Stimulated activated naive CD8-positive, alpha-beta T cell treated with anti-CD3 and anti-CD28 coated beads, Interleukin-15, amount 100 ng/mL, for 72 hours (primary cell): Measurements from ENCODE around the gene P2RY13.
A peak's percentile ranks its signal among the peaks of the same experiment; 100 is the strongest.

Experiments used
- ATAC-seq: fragments of 150-1000 bp; cut with Tn5 transposase; 2 replicates; pipeline ENCODE4 v1.10.0; 2021; ENCODE audit warnings: mild to moderate bottlenecking, moderate library complexity
- DNase-seq, 2 donors: peaks; one replicate each; pipeline ENCODE4 v3.0.0; 2021 to 2022
- H3K27ac Mint-ChIP-seq, 2 donors: one replicate each; pipeline ENCODE4 v1.8.0; 2022; ENCODE audit warnings: mild to moderate bottlenecking in 2 of 2, mixed read lengths in 2 of 2, moderate library complexity in 2 of 2
- H3K27me3 Mint-ChIP-seq: one replicate; pipeline ENCODE4 v1.8.0; 2022; ENCODE audit warnings: mixed read lengths
- H3K4me1 Mint-ChIP-seq: one replicate; pipeline ENCODE4 v1.8.0; 2022; ENCODE audit warnings: mild to moderate bottlenecking, mixed read lengths
- H3K4me3 Mint-ChIP-seq, 2 donors: one replicate each; pipeline ENCODE4 v1.8.0; 2022; ENCODE audit warnings: mild to moderate bottlenecking in 2 of 2, mixed read lengths in 2 of 2, moderate library complexity in 1 of 2
- H3K9me3 Mint-ChIP-seq, 2 donors: one replicate each; pipeline ENCODE4 v1.8.0; 2022; ENCODE audit warnings: mixed read lengths in 2 of 2

The P2RY13 gene

DNA sequence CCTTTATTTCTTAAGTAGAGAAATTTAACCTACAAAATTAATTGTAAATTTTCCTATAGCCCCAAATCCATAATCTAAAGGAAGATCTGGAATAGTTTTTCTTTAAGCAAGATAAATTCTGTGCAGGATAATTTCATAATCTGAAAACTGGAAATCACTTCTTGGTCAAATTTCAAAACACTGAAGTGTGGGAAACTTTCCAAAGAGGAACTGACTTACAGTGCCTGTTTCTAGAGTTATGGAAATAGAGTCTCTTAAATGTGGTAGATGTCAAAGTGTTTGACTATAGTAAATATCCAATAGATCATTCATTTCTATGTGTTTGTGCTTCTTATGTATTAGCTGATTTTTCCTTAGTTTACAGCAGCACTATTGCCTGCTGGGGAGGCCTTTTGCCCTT is 1.6 kb upstream of the P2RY13 start:
- ATAC-seq (no peak), DNase-seq (no peak)
- Mint-ChIP-seq H3K9me3 (no peaks in the 10 kb centered on the region), H3K27me3 (peaks cover 26% of the 10 kb centered on the region), H3K4me3 (no peak overlapping the region), H3K27ac (no peak overlapping the region), H3K4me1 (peaks cover 9% of the 10 kb centered on the region)

DNA sequence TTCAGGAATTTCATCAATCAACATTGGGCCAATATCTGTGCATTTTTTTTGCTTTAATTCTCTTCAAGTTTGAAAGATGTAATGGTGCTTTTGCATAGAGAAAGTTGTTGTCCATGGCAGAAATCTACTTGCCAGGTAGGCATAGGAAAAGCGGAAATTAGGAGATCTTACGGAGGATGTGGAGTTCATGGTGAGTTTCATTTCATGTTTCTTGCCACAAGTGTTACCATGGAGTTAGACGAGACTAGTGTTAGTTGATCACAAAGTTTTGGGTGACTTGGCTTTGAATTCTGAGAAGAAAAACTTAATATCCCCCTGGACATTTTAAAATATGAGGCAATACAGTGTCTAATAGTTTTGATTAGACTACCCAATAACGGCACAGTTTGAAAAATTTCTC is 1.0 kb upstream of the P2RY13 start:
- H3K27ac Mint-ChIP-seq: no peak overlapping the region
- H3K27me3 Mint-ChIP-seq: peaks cover 27% of the 10 kb centered on the region
- DNase-seq (no peak), ATAC-seq (no peak)
- no peak overlapping the region for H3K4me3 Mint-ChIP-seq
- peaks cover 9% of the 10 kb centered on the region for H3K4me1 Mint-ChIP-seq
- H3K9me3 Mint-ChIP-seq: no peaks in the 10 kb centered on the region

DNA sequence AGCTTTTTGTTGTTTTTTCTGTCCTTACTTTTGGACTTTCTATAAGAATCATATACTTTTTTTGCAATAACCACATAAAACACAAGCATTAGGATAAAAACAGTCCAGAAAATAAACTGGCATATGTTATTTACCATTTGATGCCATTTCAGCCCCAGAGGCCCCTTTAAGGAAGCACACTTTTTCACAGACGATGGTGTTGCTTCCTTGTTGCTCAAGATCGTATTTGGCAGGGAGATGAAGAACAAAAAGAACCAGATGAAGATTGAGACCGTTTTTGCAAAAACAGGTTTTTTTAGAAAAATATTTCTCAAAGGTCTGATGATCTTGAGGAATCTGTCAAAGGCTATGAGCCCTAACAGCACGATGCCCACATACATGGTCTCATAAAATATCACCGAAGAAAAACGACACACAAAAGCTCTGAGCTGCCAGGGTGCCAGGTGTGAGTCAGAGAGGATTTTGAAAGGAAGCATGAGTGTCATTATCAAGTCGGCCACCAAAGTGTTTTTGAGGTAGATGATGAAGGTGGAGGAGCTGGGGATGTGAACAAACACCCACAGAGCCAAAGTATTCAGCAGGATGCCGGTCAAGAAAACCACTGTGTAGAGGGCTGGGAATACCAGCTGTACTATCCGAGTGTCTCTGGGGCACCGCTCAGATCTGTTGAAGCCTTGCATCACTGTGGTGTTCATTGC is 902 bp downstream of the P2RY13 start:
- H3K27me3 Mint-ChIP-seq: peaks cover 33% of the 10 kb centered on the region
- H3K27ac Mint-ChIP-seq: peak overlapping the region in 1 of 2 donors; percentile 27
- ATAC-seq (peak; percentile 84), DNase-seq (peak; percentile 22 to 33)
- H3K9me3 Mint-ChIP-seq: no peaks in the 10 kb centered on the region
- H3K4me3 Mint-ChIP-seq: peak overlapping the region; percentile 27 to 59
- H3K4me1 Mint-ChIP-seq: peaks cover 9% of the 10 kb centered on the region

DNA sequence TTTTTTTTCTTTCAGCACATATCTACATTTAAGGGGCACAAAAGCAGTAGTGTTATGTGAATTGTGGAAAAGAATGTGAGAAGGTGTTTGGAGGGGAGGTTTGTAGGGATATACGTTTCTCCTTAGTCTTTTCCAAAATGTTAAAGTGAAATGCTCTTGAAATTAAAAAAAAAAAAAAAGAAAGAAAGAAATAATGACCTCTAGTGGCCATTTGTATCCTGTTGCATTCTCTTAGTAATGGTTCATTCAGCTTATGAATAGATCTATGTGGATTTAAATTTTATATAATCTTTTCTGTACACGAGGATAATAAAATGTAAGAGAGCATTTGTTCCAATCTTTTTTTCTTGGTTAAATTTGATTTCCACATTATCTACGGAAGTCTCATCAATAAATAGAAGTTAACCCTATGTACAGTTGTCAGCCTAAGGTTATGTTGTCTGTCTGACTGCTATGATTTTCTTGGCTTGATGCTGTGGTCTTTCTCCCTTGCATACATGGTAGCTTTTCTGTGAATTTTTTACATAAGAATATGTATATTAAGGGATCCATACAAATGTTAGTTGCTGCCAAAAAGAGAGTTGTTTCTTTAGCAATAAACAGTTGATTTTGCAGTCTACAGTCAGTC is 1.7 kb downstream of the P2RY13 start:
- Mint-ChIP-seq H3K4me1 (peaks cover 9% of the 10 kb centered on the region), H3K27ac (no peak overlapping the region), H3K27me3 (peaks cover 32% of the 10 kb centered on the region), H3K9me3 (peaks cover 0 to 4% of the 10 kb centered on the region in 2 donors), H3K4me3 (no peak overlapping the region)
- DNase-seq (no peak), ATAC-seq (no peak)

DNA sequence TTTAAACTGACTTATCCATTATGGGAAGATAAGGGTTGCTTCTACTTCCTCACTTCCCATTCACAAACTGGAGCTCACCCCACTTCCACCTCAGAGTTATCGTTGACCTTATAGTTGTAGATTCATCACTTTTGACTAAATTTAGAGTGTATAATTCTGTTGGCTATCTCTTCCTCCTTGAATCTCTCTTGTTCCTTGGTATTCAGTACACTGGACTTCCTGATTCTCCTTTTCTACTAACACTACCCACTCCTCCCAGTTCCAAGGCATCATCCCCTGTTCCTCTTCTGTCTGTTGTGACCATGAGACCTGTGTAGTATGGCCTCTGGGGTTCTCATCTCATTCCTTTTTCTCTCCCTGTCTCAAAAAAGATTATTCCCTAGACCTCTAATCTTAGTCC is 6.8 kb downstream of the P2RY13 start:
- ATAC-seq (no peak), DNase-seq (no peak)
- Mint-ChIP-seq H3K9me3 (peaks cover 0 to 4% of the 10 kb centered on the region in 2 donors), H3K4me1 (peaks cover 6% of the 10 kb centered on the region), H3K27me3 (peaks cover 18% of the 10 kb centered on the region), H3K4me3 (no peak overlapping the region), H3K27ac (peak overlapping the region in 1 of 2 donors; percentile 2)

DNA sequence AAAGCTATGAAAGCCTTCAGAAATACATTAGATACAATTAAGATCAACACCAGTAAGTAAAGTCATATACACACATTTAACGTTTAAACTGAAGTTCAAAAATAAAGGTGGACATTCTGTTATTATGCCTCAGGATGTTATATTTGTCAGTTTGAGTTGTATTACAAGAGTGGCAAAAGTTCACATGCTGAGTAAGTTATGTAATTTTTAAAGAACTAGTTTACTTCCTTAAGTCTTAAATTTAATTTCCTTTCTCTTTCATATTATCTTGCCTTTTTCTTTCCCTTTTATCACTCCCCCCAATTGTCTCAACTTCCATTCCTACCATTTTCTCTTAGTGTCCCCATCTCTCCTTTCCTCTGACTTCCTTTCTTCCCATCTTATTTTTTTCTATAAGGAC is 7.8 kb downstream of the P2RY13 start:
- DNase-seq (no peak), ATAC-seq (no peak)
- peaks cover 10% of the 10 kb centered on the region for H3K4me1 Mint-ChIP-seq
- peaks cover 17% of the 10 kb centered on the region for H3K27me3 Mint-ChIP-seq
- H3K9me3 Mint-ChIP-seq: peaks cover 0 to 4% of the 10 kb centered on the region in 2 donors
- no peak overlapping the region for H3K4me3 Mint-ChIP-seq
- H3K27ac Mint-ChIP-seq: no peak overlapping the region

DNA sequence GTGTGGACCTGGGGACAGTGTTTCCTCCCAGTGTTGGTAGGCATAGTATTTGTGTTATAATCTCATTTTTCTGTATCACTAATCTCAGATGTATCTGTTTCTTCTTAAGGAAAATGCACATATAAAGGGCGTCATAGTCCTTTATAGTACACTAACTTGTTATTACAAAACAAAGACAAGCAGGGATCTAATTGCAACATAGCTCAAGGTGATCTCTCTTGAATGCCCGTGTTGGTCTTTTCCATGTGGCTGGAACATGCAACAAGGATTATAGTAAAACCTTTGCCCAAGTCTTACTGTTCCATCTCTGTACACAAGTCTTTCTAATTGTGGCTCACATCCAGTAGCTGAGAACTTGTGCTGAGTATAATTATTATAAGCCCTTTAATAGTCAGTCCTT is 9.2 kb downstream of the P2RY13 start:
- peaks cover 13% of the 10 kb centered on the region for H3K27me3 Mint-ChIP-seq
- no peak for ATAC-seq
- peaks cover 0 to 4% of the 10 kb centered on the region in 2 donors for H3K9me3 Mint-ChIP-seq
- H3K27ac Mint-ChIP-seq: no peak overlapping the region
- peaks cover 11% of the 10 kb centered on the region for H3K4me1 Mint-ChIP-seq
- no peak overlapping the region for H3K4me3 Mint-ChIP-seq
- DNase-seq: no peak

DNA sequence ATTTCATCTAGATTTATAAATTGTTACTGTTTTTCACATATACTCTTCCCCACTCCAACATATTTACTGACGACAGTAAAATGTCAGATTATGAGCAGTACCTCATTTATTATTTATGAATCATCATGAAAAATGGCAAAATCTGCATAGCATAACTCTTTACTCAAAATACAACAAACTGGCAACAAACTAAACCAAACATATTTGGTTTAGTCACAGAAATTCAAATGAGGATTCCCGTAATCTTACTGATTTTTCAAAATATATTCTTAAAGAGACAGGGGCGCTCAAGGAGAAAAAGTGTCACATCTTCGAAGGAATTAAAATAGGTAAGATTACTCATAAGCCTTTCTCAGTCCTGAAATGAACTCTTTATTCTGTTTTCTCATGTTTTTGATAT is 9.7 kb downstream of the P2RY13 start:
- Mint-ChIP-seq H3K9me3 (peaks cover 0 to 4% of the 10 kb centered on the region in 2 donors), H3K27me3 (peaks cover 17% of the 10 kb centered on the region), H3K4me1 (peaks cover 11% of the 10 kb centered on the region), H3K27ac (no peak overlapping the region), H3K4me3 (no peak overlapping the region)
- DNase-seq: no peak
- ATAC-seq: no peak

DNA sequence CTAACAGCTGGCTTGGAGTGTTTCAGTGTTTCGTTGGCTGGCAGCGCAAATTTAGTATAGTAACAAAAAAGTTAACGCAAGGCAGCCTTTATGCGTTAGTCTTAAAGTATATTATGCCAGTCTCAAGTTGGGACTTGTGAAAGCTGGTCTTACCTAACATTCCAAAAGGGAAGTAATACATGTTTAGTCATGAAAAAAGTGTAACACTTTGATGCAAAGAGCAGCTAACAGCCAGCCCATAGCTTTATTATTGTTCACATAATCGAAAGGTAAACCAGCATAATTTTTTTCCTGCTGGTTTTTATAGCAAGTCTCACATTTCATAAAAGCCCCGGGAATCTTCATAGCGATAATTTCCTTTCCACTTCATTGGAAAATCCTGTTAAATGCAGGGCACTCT is 10.4 kb downstream of the P2RY13 start:
- Mint-ChIP-seq H3K9me3 (peaks cover 0 to 4% of the 10 kb centered on the region in 2 donors), H3K27me3 (peaks cover 17% of the 10 kb centered on the region), H3K4me1 (peaks cover 11% of the 10 kb centered on the region), H3K27ac (no peak overlapping the region), H3K4me3 (no peak overlapping the region)
- DNase-seq (no peak), ATAC-seq (no peak)

DNA sequence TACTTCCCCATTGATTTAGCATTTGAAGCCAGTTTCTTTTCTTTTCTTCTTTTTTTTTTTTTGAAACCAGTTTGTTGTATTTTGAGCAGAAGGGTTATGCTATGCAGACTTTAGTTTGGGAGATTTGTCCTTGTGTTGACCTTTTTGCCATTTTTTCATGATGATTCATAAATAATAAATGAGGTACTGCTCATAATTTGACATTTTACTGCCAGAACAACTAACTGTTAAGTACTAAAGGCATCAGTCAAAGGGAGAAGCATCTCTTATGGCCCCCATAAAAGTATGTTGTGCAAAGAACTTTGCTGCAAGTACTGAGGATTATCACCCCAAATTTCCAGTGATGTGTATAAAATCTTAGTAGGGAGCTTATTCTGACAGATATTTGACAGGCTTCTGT is 11.0 kb downstream of the P2RY13 start:
- Mint-ChIP-seq H3K4me3 (no peak overlapping the region), H3K9me3 (peaks cover 0 to 4% of the 10 kb centered on the region in 2 donors), H3K27me3 (peaks cover 10% of the 10 kb centered on the region), H3K27ac (no peak overlapping the region), H3K4me1 (peaks cover 11% of the 10 kb centered on the region)
- DNase-seq (no peak), ATAC-seq (no peak)

DNA sequence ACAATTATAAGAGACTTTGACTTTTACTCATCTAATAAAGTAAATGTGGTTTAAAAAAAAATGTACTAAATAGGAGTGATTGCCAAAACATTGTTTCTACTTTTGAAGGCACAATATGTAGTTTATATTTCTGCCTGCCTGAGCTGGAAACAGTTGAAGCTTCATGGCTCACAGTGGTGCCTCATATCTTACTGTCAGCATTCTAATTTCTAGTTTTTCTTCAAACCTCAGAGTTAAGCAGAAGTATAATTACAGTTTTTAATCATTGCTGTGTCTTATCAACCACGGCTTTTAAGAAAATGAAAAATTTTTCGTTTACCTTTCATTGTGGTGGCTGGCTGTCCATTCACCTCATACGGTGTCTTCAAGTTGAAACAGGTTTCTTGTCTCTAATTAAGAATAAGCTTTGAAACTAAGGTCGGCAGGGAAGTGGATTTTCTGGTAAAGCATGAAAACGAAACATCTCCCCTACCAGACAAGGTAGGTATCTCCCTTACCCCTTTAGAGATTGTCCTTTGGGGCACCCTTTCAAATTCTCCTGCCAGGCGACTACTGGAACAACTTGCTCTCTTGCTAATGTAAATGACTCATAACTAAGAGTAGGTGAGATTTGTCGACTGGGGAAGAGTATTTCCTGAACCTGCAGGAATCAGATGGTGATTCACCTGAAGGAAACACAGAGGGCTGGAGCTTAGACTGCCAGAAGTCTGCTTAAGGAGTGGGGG is 12.9 kb downstream of the P2RY13 start, which contains the start of gene GPR87:
TSS of gene GPR87 (minus strand) at position 554 of the 725 bp plus-strand sequence. CDS start 16,720 bp downstream, outside the sequence.
- Mint-ChIP-seq H3K9me3 (no peaks in the 10 kb centered on the region), H3K4me3 (peak within 1 kb of the TSS in 1 of 2 donors; percentile 65), H3K4me1 (peaks cover 6% of the 10 kb centered on the region), H3K27me3 (peaks cover 7% of the 10 kb centered on the region), H3K27ac (peak within 1 kb of the TSS in 1 of 2 donors; percentile 58)
- peak in 1 of 2 donors; percentile 52 for DNase-seq
- ATAC-seq: peak; percentile 92

DNA sequence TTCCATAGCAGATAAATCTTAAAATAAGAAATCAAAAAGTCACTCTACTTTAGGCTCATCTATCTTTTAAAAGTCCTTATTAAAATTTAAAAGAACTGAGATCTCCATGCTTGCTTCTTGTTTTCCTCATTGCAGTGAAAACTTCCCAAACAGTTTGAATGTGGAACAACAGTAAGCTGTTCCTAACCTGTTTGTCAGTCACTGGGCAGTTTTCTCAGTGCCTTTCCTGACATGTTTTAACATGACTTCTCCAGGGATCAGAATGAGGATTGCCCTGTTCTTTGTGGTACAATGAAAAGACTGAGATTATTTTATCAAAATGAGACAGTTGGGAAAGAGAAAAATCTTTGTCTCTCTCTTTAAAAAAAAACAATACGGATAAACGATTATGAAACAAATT is 13.5 kb downstream of the P2RY13 start:
- Mint-ChIP-seq H3K4me3 (peak overlapping the region in 1 of 2 donors; percentile 65), H3K4me1 (peaks cover 5% of the 10 kb centered on the region)

DNA sequence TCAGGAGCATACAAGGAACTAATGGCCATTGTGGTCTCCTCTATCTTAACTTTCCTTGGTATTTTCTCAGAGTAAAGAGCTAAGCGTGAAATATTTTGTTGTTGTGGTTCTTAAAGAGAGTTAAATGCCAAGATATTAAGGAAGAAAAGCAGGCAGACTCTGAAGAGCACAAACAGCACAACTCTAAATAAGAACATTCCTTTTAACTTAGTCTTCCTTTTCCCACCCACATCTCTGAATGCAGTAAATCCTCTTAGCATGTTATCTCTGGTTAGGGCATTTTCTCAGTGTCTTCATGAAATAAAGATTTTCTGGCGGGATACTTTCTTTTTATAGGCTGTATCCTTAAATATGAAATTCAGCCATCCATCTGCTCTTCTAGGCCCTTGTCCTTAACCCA is 14.2 kb downstream of the P2RY13 start:
- H3K27me3 Mint-ChIP-seq: peaks cover 7% of the 10 kb centered on the region
- ATAC-seq: no peak
- H3K9me3 Mint-ChIP-seq: no peaks in the 10 kb centered on the region
- no peak for DNase-seq
- no peak overlapping the region for H3K4me3 Mint-ChIP-seq
- no peak overlapping the region for H3K27ac Mint-ChIP-seq
- peaks cover 5% of the 10 kb centered on the region for H3K4me1 Mint-ChIP-seq

More for the DNA sequence above, 13.5 kb downstream of the P2RY13 start:
- Mint-ChIP-seq H3K9me3 (no peaks in the 10 kb centered on the region), H3K27me3 (peaks cover 7% of the 10 kb centered on the region), H3K27ac (no peak overlapping the region)
- ATAC-seq (no peak), DNase-seq (no peak)

DNA sequence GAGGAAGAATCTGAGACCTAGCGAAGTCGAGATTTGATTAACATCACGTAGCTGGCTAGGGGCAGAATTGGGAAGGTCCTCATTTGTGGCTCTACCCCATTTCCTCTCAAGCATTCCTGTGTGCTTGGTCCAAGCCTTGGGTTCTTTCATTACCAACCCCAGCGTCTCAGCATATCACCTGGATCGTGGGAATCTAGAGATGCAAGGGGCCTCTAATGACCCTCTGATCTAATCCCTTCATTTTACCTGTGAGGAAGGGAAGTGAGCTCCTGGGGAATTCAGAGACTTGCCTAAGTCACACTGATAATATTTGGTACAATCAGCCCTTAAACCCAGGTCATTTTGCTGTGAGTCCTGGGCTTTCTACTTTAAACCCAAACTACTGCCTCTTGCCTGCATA is 14.8 kb downstream of the P2RY13 start:
- Mint-ChIP-seq H3K27ac (no peak overlapping the region), H3K27me3 (peaks cover 7% of the 10 kb centered on the region), H3K9me3 (no peaks in the 10 kb centered on the region), H3K4me1 (peaks cover 5% of the 10 kb centered on the region), H3K4me3 (no peak overlapping the region)
- ATAC-seq (no peak), DNase-seq (no peak)

DNA sequence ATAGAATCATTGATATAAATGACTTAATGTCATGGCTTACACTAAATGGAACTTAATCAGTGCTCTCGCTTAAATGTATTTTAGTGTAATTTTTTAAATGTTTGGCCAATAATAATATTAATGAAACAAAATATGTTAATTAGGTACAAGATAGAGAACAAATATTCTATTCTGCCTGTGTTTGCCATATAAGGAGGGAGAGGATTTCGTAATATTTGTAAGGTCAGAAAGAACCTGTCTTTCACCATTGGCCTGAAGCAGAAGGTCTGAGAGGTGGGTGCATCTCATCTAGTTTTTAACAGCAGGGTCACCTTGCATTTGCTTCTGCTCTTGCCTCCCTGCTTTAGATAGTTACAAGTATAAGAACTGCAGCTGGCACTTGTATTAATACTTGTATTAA is 15.2 kb downstream of the P2RY13 start:
- ATAC-seq (no peak), DNase-seq (no peak)
- Mint-ChIP-seq H3K27me3 (peaks cover 7% of the 10 kb centered on the region), H3K9me3 (no peaks in the 10 kb centered on the region), H3K27ac (no peak overlapping the region), H3K4me3 (no peak overlapping the region), H3K4me1 (peaks cover 5% of the 10 kb centered on the region)

DNA sequence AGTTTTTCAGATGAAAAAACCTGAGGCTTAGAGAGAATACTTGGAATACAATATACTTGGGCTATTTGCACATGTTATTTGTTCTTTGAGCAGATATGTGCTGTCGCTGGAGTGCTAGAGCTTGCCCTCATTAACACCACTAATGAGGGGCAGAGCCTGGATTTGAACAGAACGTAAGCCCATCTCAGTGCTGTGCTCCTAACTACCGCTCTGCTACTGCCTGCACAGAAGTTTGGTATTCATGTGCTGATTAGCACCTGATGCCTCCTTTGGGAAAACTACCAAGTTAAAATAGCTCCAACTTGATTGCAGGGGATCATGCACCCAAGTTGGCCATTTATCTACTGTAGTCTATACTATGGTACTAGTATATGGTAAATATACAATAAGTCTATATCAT is 16.4 kb downstream of the P2RY13 start:
- no peak overlapping the region for H3K4me3 Mint-ChIP-seq
- DNase-seq (no peak), ATAC-seq (no peak)
- no peaks in the 10 kb centered on the region for H3K9me3 Mint-ChIP-seq
- H3K27ac Mint-ChIP-seq: no peak overlapping the region
- H3K4me1 Mint-ChIP-seq: peaks cover 5% of the 10 kb centered on the region
- H3K27me3 Mint-ChIP-seq: peaks cover 7% of the 10 kb centered on the region
